Breast epithelium (tissue), 4 donors: ENCODE data around the gene ADARB2. TPM values are rescaled to one million over a fixed set of nuclear protein-coding genes. Genes with fewer than 3 reads are reported as not detected.

Source experiments
- DNase-seq, 2 donors: peaks; one replicate each; pipeline ENCODE4 v3.0.0-alpha.2; 2019; ENCODE audit warnings: low spot score in 2 of 2
- H3K27ac ChIP-seq, 2 donors: fragments of 200-600 bp; sonication (generic) in 1 of 2; one replicate each; pipeline ENCODE4 v1.5.1; 2016 to 2019; ENCODE audit warnings: mild to moderate bottlenecking in 1 of 2
- H3K27me3 ChIP-seq, 2 donors: fragments of 200-600 bp; sonication (generic) in 1 of 2; one replicate each; pipeline versions ENCODE4 v1.5.1 to v1.6.0; 2017 to 2019; ENCODE audit warnings: control low read depth in 1 of 2, mild to moderate bottlenecking in 1 of 2
- H3K36me3 ChIP-seq: fragments of 200-600 bp; one replicate; pipeline ENCODE4 v1.5.1; 2019
- H3K4me1 ChIP-seq, 2 donors: fragments of 200-600 bp; sonication (generic); one replicate each; pipeline ENCODE4 v1.5.1; 2016 to 2019; ENCODE audit warnings: control low read depth in 1 of 2
- H3K4me3 ChIP-seq, 3 donors: fragments of 200-600 bp; sonication (generic); 1 replicate in 2 of 3; 2 replicates in 1 of 3; pipeline ENCODE4 v1.5.1; 2016 to 2019; ENCODE audit warnings: mild to moderate bottlenecking in 3 of 3, moderate library complexity in 2 of 3
- H3K9me3 ChIP-seq, 2 donors: fragments of 200-600 bp; sonication (generic) in 1 of 2; one replicate each; pipeline ENCODE4 v1.5.1; 2016 to 2019; ENCODE audit warnings: control low read depth in 1 of 2
- CTCF ChIP-seq, 3 donors: fragments of 450-650 bp; IDR thresholded peaks; one replicate each; pipeline ENCODE4 v1.5.1; 2016 to 2017; ENCODE audit warnings: antibody characterized with exemption in 3 of 3, mild to moderate bottlenecking in 3 of 3, moderate library complexity in 3 of 3
- POLR2A ChIP-seq: fragments of 450-650 bp; IDR thresholded peaks from one replicate; pipeline ENCODE4 v1.6.1; 2016; ENCODE audit warnings: antibody characterized with exemption, mild to moderate bottlenecking, moderate library complexity
- POLR2AphosphoS5 ChIP-seq, 3 donors: sonication (generic); formaldehyde crosslinking; IDR thresholded peaks; one replicate each; pipeline ENCODE4 v1.6.1; 2017; ENCODE audit warnings: antibody characterized with exemption in 3 of 3
- intact Hi-C: fragments of 100-400 bp; cut with DNase I; formaldehyde crosslinking; loops from one replicate; pipeline ENCODE4 v1.15.1; 2023; ENCODE audit warnings: low total_unique reads
- total RNA-seq, 3 donors: library from RNA; depleted of rRNA; stranded (reverse); fragments of >200 nt; gene quantifications; one replicate each; pipeline ENCODE4 v1.1.0, GENCODE V29; 2016

ADARB2 gene
- total RNA-seq, 3 donors from 2014 or later: 0.32 to 3.9 (median 2.0) TPM

DNA sequence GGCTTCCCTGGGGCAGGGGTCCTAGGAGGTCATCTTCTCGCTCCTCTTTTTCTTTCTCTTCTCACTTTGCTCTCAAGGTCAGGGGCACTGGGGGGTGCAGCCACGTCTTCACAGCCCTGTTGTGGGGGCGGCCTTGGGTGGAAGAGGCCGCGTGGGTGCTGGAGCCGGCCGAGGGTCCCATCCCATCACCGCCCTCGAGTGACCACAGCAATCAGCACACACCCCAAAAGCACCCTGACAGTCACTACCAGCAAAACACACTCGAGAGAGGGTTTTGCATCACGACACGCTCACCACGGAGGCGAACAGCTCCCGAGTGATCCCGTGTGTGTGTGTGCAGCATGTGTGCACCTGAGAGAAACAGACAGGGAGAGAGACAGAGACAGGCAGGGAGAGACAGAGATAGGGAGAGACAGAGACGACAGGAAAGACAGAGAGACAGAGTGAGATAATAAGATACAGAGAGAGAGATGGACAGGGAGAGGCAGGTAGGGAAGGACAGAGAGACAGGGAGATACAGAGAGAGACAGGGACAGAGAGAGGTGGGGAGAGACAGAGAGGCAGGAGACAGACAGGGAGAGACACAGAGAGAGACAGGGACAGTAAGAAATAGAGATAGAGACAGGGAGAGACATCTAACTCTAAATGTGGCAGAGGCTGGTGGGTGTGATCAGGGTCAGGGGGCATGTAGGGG lies 580.3 kb downstream of the ADARB2 start:
- Histone ChIP-seq H3K4me1 (no peaks in the 10 kb centered on the region), H3K27ac (no peak overlapping the region)
- DNase-seq: no peak

DNA sequence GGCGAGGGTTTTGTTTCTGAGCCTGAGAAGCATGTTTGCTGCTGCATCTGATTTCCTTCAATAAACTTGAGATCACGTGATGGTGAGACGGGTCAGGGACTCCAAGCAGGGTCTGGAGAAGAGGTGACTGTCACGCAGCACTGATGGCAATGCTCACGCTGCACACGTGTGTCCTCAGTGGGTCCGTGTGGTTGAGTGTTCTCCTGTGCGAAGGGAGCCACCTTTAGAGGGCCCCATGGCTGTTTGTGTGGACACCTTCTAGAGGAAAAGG lies 580.8 kb downstream of the ADARB2 start:
- TF ChIP-seq POLR2A: no peak
- TF ChIP-seq POLR2AphosphoS5 (IDR thresholded peaks at IDR 0.05): no peak
- TF ChIP-seq CTCF (IDR thresholded peaks at IDR 0.05): no peak
- Histone ChIP-seq H3K4me3 (no peak overlapping the region), H3K27me3 (no peaks in the 10 kb centered on the region), H3K4me1 (no peaks in the 10 kb centered on the region), H3K36me3 (no peaks in the 10 kb centered on the region), H3K9me3 (no peaks in the 10 kb centered on the region), H3K27ac (no peak overlapping the region)
- intact Hi-C loops: no loop called here
- no peak for DNase-seq

More for the DNA sequence above, 580.3 kb downstream of the ADARB2 start:
- no peaks in the 10 kb centered on the region for H3K9me3 ChIP-seq
- intact Hi-C loops: no loop called here
- H3K36me3 ChIP-seq: no peaks in the 10 kb centered on the region
- no peak overlapping the region for H3K4me3 ChIP-seq
- no peaks in the 10 kb centered on the region for H3K27me3 ChIP-seq
- TF ChIP-seq POLR2A: no peak
- no peak for TF ChIP-seq CTCF (IDR thresholded peaks at IDR 0.05)
- TF ChIP-seq POLR2AphosphoS5 (IDR thresholded peaks at IDR 0.05): no peak

GRCh38 chr10:1155791-1156615 lies 581.3 kb downstream of the ADARB2 start:
- intact Hi-C loops: no loop called here
- Histone ChIP-seq H3K27ac (no peak overlapping the region), H3K4me1 (no peaks in the 10 kb centered on the region), H3K36me3 (no peaks in the 10 kb centered on the region), H3K9me3 (no peaks in the 10 kb centered on the region), H3K4me3 (no peak overlapping the region), H3K27me3 (no peaks in the 10 kb centered on the region)
- DNase-seq: peak in 1 of 2 donors; percentile 11
- TF ChIP-seq POLR2AphosphoS5 (IDR thresholded peaks at IDR 0.05) (no peak), CTCF (IDR thresholded peaks at IDR 0.05) (no peak), POLR2A (no peak)

GRCh38 chr10:1154531-1155295 lies 582.6 kb downstream of the ADARB2 start:
- no peaks in the 10 kb centered on the region for H3K36me3 ChIP-seq
- no peak for DNase-seq
- intact Hi-C loops: no loop called here
- H3K9me3 ChIP-seq: no peaks in the 10 kb centered on the region
- TF ChIP-seq POLR2A (no peak), CTCF (IDR thresholded peaks at IDR 0.05) (no peak), POLR2AphosphoS5 (IDR thresholded peaks at IDR 0.05) (no peak)
- no peak overlapping the region for H3K27ac ChIP-seq
- H3K4me3 ChIP-seq: no peak overlapping the region
- H3K27me3 ChIP-seq: no peaks in the 10 kb centered on the region
- H3K4me1 ChIP-seq: no peaks in the 10 kb centered on the region
